Gastroesophageal sphincter (tissue), 3 donors: ENCODE data around the gene PTPRF.

Experiments used
- EP300 ChIP-seq: sonication (generic); formaldehyde crosslinking; IDR thresholded peaks from one replicate; pipeline ENCODE4 v1.6.1; 2017; ENCODE audit warnings: antibody characterized with exemption, mild to moderate bottlenecking
- POLR2A ChIP-seq, 2 donors: fragments of 450-650 bp; IDR thresholded peaks; one replicate each; pipeline ENCODE4 v1.6.1; 2017; ENCODE audit warnings: antibody characterized with exemption in 2 of 2, mild to moderate bottlenecking in 2 of 2, moderate library complexity in 1 of 2
- POLR2AphosphoS5 ChIP-seq: sonication (generic); formaldehyde crosslinking; IDR thresholded peaks from one replicate; pipeline ENCODE4 v1.6.1; 2017; ENCODE audit warnings: antibody characterized with exemption
- TF ChIP-seq, protein P1 (sequence below), 4 experiments: fragments of 200-600 bp in 2 of 4; fragments of 450-650 bp in 2 of 4; sonication (generic) in 1 of 4; IDR thresholded peaks; one replicate each; pipeline ENCODE4 v1.5.1; 2017 to 2019; ENCODE audit warnings: antibody characterized with exemption in 4 of 4, mild to moderate bottlenecking in 2 of 4, moderate library complexity in 2 of 4

DNA sequence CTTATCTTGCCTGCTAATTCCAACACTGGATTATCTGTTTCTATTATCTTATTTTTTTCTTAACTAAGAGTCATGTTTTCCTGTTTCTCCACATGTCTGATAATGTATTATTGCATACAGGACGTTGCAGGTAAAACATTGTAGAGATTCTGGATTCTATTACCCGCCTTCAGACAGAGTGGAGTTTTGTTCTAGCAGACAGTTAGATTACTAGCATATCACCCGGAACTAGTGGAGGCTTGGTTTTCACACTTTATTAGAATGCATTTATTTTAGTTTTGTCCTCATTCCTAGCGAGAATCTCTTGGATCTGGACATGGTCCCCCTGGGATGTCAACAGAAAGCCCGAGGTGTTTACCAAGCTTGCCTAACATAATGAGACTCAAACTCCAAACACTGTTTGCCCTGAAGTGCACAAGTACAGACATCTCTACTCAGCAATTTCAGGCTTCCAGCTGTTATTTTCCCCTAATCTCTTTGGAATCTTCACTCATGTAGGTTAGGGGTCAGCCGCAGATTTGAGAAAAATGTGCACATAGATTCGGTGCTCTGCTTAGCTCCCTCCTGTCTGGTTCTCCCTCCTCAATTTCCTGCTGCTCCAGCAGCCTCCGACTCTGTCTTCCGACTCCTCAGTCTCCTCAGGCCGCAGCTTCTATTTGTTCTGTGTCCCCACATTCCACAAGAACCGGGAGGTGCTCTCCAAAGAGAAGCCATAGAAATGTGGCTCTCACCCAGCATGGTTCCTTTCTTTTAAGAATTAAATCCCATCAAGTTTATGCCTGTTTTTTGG, 36.8 kb upstream of the PTPRF start:
- TF ChIP-seq POLR2A (IDR thresholded peaks at IDR 0.05) (no peak), POLR2AphosphoS5 (no peak), EP300 (no peak)
- TF ChIP-seq, protein P1, sequence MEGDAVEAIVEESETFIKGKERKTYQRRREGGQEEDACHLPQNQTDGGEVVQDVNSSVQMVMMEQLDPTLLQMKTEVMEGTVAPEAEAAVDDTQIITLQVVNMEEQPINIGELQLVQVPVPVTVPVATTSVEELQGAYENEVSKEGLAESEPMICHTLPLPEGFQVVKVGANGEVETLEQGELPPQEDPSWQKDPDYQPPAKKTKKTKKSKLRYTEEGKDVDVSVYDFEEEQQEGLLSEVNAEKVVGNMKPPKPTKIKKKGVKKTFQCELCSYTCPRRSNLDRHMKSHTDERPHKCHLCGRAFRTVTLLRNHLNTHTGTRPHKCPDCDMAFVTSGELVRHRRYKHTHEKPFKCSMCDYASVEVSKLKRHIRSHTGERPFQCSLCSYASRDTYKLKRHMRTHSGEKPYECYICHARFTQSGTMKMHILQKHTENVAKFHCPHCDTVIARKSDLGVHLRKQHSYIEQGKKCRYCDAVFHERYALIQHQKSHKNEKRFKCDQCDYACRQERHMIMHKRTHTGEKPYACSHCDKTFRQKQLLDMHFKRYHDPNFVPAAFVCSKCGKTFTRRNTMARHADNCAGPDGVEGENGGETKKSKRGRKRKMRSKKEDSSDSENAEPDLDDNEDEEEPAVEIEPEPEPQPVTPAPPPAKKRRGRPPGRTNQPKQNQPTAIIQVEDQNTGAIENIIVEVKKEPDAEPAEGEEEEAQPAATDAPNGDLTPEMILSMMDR (IDR thresholded peaks at IDR 0.05): no peak
